GM12878 (cell line): ENCODE data around the gene USP37. TPM values are rescaled to one million over a fixed set of nuclear protein-coding genes. Genes with fewer than 3 reads are reported as not detected.

Source experiments
- ATAC-seq: fragments of 200-7000 bp; cut with Tn5 transposase; 3 replicates; pipeline ENCODE4 v1.9.1; 2020; ENCODE audit warnings: mild to moderate bottlenecking, moderate library complexity
- BruUV-seq: library from RNA; stranded (reverse); fragments of 400-500 nt; replicated peaks from 2 replicates; lab custom pipeline; 2021; lab: Mats Ljungman, UMichigan
- CTCF ChIA-PET: fragments of 300-600 bp; sonication (Branson Sonifier 250); formaldehyde crosslinking; extraction: SDS; loops from one replicate; lab custom pipeline; 2021; ENCODE audit warnings: inconsistent platforms; lab: Yijun Ruan, JAX
- POLR2A ChIA-PET: fragments of 350-600 bp; formaldehyde crosslinking; extraction: SDS; loops from one replicate; lab custom pipeline; 2021; ENCODE audit warnings: inconsistent platforms; lab: Charles Lee
- RAD21 ChIA-PET: fragments of 300-600 bp; sonication (Branson Sonifier 250); formaldehyde crosslinking; loops from one replicate; lab custom pipeline; 2023; ENCODE audit warnings: antibody characterized with exemption; ENCODE audit not compliant: unreplicated experiment; lab: Charles Lee
- SMC1A ChIA-PET: fragments of 300-600 bp; sonication (Branson Sonifier 250); formaldehyde crosslinking; loops from one replicate; lab custom pipeline; 2023; ENCODE audit not compliant: unreplicated experiment, uncharacterized antibody; lab: Charles Lee
- DNase-seq: peaks from one replicate; pipeline ENCODE4 v3.0.0-alpha.2; 2011; ENCODE audit warnings: low read depth, low spot score
- FAIRE-seq: peaks from 3 replicates; lab custom pipeline; 2011; peaks lifted over from hg19 to GRCh38; lab: Jason Lieb, UNC
- H2AFZ ChIP-seq: 2 replicates; pipeline ENCODE4 v1.6.0; 2011; ENCODE audit warnings: low read depth, low read length, control low read depth; ENCODE audit not compliant: control insufficient read depth
- H3K27ac ChIP-seq: 2 replicates; pipeline ENCODE4 v1.5.1; 2011; ENCODE audit warnings: control low read depth; ENCODE audit not compliant: control insufficient read depth, insufficient read depth
- H3K27me3 ChIP-seq, 2 experiments: replicated peaks in 1 of 2; 2 replicates each; pipeline versions ENCODE4 v1.6.0 to v1.6.1; 2011; ENCODE audit warnings: low read length in 1 of 2; ENCODE audit not compliant: control insufficient read depth in 2 of 2, insufficient read depth in 2 of 2
- H3K36me3 ChIP-seq, 2 experiments: 2 replicates each; pipeline ENCODE4 v1.5.1; 2011; ENCODE audit warnings: low read length in 1 of 2; ENCODE audit not compliant: control insufficient read depth in 2 of 2, insufficient read depth in 2 of 2
- H3K4me1 ChIP-seq: 2 replicates; pipeline ENCODE4 v1.6.1; 2011; ENCODE audit warnings: mild to moderate bottlenecking, low read length, moderate library complexity, mixed read lengths; ENCODE audit not compliant: control insufficient read depth, insufficient read depth
- H3K4me2 ChIP-seq: 2 replicates; pipeline ENCODE4 v1.6.0; 2011; ENCODE audit warnings: control low read depth; ENCODE audit not compliant: control insufficient read depth, insufficient read depth
- H3K4me3 ChIP-seq: fragments of 200-600 bp; sonication (generic); 2 replicates; pipeline ENCODE4 v1.5.1; 2016
- H3K79me2 ChIP-seq: 2 replicates; pipeline ENCODE4 v1.6.0; 2011; ENCODE audit warnings: low read length; ENCODE audit not compliant: control insufficient read depth, insufficient read depth
- H3K9ac ChIP-seq: 2 replicates; pipeline ENCODE4 v1.8.0; 2011; ENCODE audit warnings: low read length, control low read depth, mixed read lengths; ENCODE audit not compliant: control insufficient read depth, insufficient read depth
- H3K9me3 ChIP-seq: replicated peaks from 3 replicates; pipeline ENCODE4 v1.5.1; 2011; ENCODE audit warnings: mild to moderate bottlenecking, low read length; ENCODE audit not compliant: control insufficient read depth, insufficient read depth
- H4K20me1 ChIP-seq: 2 replicates; pipeline ENCODE4 v1.6.0; 2011; ENCODE audit not compliant: control insufficient read depth, insufficient read depth
- ESRRA ChIP-seq: IDR thresholded peaks from 2 replicates; pipeline ENCODE4 v1.6.1; 2012; ENCODE audit warnings: mild to moderate bottlenecking, low read length, improper control_type of control experiment
- FOXM1 ChIP-seq: IDR thresholded peaks from 2 replicates; pipeline ENCODE4 v1.6.1; 2012; ENCODE audit warnings: low read depth, mild to moderate bottlenecking, inconsistent platforms, low read length, moderate library complexity
- IRF3 ChIP-seq: fragments of 450-650 bp; IDR thresholded peaks from 2 replicates; pipeline ENCODE4 v1.6.1; 2014; ENCODE audit warnings: mild to moderate bottlenecking
- POLR2A ChIP-seq: IDR thresholded peaks from 2 replicates; pipeline ENCODE4 v1.6.1; 2011; ENCODE audit warnings: low read depth, mild to moderate bottlenecking, low read length
- RELA ChIP-seq: fragments of 450-650 bp; IDR thresholded peaks from 2 replicates; pipeline ENCODE4 v1.8.0; 2014; ENCODE audit warnings: borderline replicate concordance; ENCODE audit not compliant: partially characterized antibody
- RUNX3 ChIP-seq: IDR thresholded peaks from 2 replicates; pipeline ENCODE4 v1.6.1; 2012; ENCODE audit warnings: low read length, inconsistent platforms
- WGBS: methylation state at CpG from one replicate; pipeline ENCODE4 v1.1.6; 2016; ENCODE audit warnings: low lambda C conversion rate; ENCODE audit not compliant: insufficient replicate concordance, insufficient coverage; ENCODE audit errors: missing lambda C conversion rate; 5-methylcytosine and 5-hydroxymethylcytosine counted together
- in situ Hi-C: fragments of 300-500 bp; cut with MboI; formaldehyde crosslinking; loops from 9 replicates; pipeline ENCODE4 v1.14.3; 2018; ENCODE audit warnings: mixed read lengths
- intact Hi-C: fragments of 100-400 bp; cut with micrococcal nuclease; formaldehyde crosslinking; loops from one replicate; pipeline ENCODE4 v1.14.2; 2022; ENCODE audit not compliant: unreplicated experiment
- polyA plus RNA-seq, 11 experiments: library from polyadenylated mRNA; depleted of rRNA in 4 of 11; unstranded in 6 of 11; stranded (reverse) in 5 of 11; fragments of >200 nt; fragmentation: Nextera tagmentation in 4 of 11; fragmentation: Illumina TruSeq in 1 of 11; extraction: Ambion mirVana in 4 of 11; extraction: Trizol in 1 of 11; gene quantifications; 1 replicate in 1 of 11; 2 replicates in 10 of 11; pipeline versions ENCODE4 v1.2.1 to v1.2.3, GENCODE V29; 2011 to 2016; ENCODE audit warnings: inconsistent platforms in 2 of 11, missing spikeins in 2 of 11, low read depth in 1 of 11
- total RNA-seq, 4 experiments: library from RNA; depleted of rRNA in 3 of 4; stranded (reverse); fragments of >200 nt in 3 of 4; fragmentation: Illumina TruSeq in 1 of 4; extraction: Trizol in 1 of 4; gene quantifications; 2 replicates each; pipeline versions ENCODE4 v1.2.1 to v1.2.3, GENCODE V29; 2013 to 2021
- TF ChIP-seq, protein P1 (sequence below): fragments of 450-650 bp; conservative IDR thresholded peaks from 2 replicates; pipeline ENCODE4 v1.6.1; 2017; ENCODE audit warnings: mild to moderate bottlenecking, moderate library complexity

USP37 gene
- total and polyA plus RNA-seq, 10 of the 15 experiments (the other 5 are each of a cell fraction or from before 2014, with no cell fraction given): 2.8 to 16.0 (median 10.4) TPM

GRCh38 chr2:218423584-218423983 lies 144.6 kb downstream of the USP37 start (continued):
- TF ChIP-seq, protein P1, sequence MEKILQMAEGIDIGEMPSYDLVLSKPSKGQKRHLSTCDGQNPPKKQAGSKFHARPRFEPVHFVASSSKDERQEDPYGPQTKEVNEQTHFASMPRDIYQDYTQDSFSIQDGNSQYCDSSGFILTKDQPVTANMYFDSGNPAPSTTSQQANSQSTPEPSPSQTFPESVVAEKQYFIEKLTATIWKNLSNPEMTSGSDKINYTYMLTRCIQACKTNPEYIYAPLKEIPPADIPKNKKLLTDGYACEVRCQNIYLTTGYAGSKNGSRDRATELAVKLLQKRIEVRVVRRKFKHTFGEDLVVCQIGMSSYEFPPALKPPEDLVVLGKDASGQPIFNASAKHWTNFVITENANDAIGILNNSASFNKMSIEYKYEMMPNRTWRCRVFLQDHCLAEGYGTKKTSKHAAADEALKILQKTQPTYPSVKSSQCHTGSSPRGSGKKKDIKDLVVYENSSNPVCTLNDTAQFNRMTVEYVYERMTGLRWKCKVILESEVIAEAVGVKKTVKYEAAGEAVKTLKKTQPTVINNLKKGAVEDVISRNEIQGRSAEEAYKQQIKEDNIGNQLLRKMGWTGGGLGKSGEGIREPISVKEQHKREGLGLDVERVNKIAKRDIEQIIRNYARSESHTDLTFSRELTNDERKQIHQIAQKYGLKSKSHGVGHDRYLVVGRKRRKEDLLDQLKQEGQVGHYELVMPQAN: no peak
- no peak for TF ChIP-seq FOXM1
- TF ChIP-seq, all 136 proteins: peak for 0

DNA sequence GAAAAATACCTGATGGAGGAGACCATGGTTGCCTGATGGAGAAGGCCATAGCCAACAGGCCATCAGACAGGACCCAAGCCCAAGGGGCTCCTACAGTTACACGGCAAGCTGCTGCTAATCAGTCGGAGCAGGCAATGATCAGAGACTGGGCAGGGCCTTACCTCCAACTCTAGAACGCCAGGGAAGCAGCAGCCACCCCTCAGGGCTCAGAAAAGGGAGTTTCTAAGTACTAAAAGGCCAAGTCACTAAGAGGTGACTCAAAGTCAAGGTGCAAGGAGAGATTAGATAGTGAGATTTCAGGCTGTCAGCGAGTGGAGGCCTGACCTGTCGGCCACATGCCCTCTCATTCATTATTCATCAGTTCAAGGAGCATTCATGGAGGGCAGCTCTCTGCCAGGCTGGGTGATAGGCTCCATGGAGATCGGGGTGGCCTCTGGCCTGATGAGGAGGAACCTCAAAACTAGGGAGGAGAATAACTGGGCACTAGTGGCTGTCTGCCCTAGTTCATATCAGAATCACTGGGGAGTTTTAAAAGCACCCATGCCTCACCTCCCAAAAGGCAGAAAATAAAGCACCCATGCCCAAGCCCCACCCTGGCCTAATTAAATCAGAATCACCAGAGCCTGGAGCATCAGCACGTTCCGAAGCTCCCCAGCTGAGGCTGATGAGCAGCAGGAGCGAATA lies 145.6 kb downstream of the USP37 start:
- H3K4me2 ChIP-seq: no peak overlapping the region
- no peak overlapping the region for H3K4me3 ChIP-seq
- no peaks in the 10 kb centered on the region for H3K4me1 ChIP-seq
- H3K9me3 ChIP-seq: no peaks in the 10 kb centered on the region
- RAD21 ChIA-PET: interaction anchor here (0.5 kb wide), 1 partner anchor 64 kb away, joined by 3 read pairs; no protein-coding TSS in a partner anchor
- no peaks in the 10 kb centered on the region for H3K27me3 ChIP-seq
- H3K27ac ChIP-seq: no peak overlapping the region
- 54% methylated on average over 9 of the region's 9 CpGs for WGBS
- CTCF ChIA-PET: no interaction called here
- in situ Hi-C loops (no loop called here), intact Hi-C loops (no loop called here)
- H3K36me3 ChIP-seq: no peaks in the 10 kb centered on the region
- H4K20me1 ChIP-seq: no peaks in the 10 kb centered on the region
- SMC1A ChIA-PET: no interaction called here
- POLR2A ChIA-PET: no interaction called here
- no peak for ATAC-seq
- TF ChIP-seq IRF3 (no peak), ESRRA (no peak), RUNX3 (no peak), RELA (no peak), POLR2A (no peak)
- TF ChIP-seq, all 136 proteins: peak for 0
- no peak overlapping the region for H3K9ac ChIP-seq
- H2AFZ ChIP-seq: no peak overlapping the region
- DNase-seq: no peak
- no TSS peak for BruUV-seq
- FAIRE-seq: peak; percentile 23
- no peaks in the 10 kb centered on the region for H3K79me2 ChIP-seq
